HEK293 (cell line): Measurements from ENCODE around the gene HACD3.

Experiments used
- AEBP2 ChIP-seq: fragments of 450-650 bp; formaldehyde crosslinking; IDR thresholded peaks from 2 replicates; pipeline ENCODE4 v1.5.1; 2016; ENCODE audit warnings: missing biosample characterization, missing genetic modification characterization, borderline replicate concordance
- GLIS1 ChIP-seq: fragments of 450-650 bp; formaldehyde crosslinking; IDR thresholded peaks from 2 replicates; pipeline ENCODE4 v1.5.1; 2016; ENCODE audit warnings: missing biosample characterization, missing genetic modification characterization
- HIC1 ChIP-seq: fragments of 450-650 bp; formaldehyde crosslinking; IDR thresholded peaks from 2 replicates; pipeline ENCODE4 v1.5.1; 2016; ENCODE audit warnings: missing biosample characterization, missing genetic modification characterization
- MEIS1 ChIP-seq: sonication (generic); formaldehyde crosslinking; IDR thresholded peaks from 2 replicates; pipeline ENCODE4 v1.8.1; 2022; ENCODE audit warnings: missing genetic modification reagents, mild to moderate bottlenecking, borderline replicate concordance
- OSR2 ChIP-seq: fragments of 450-650 bp; formaldehyde crosslinking; IDR thresholded peaks from 2 replicates; pipeline ENCODE4 v1.5.1; 2016; ENCODE audit warnings: missing biosample characterization, missing genetic modification characterization
- SETDB1 ChIP-seq: IDR thresholded peaks from one replicate; pipeline ENCODE4 v1.6.1; 2017; ENCODE audit warnings: mild to moderate bottlenecking, low read length, moderate library complexity, mixed read lengths; ENCODE audit not compliant: insufficient read length
- SP3 ChIP-seq: fragments of 450-650 bp; formaldehyde crosslinking; IDR thresholded peaks from 2 replicates; pipeline ENCODE4 v1.5.1; 2016; ENCODE audit warnings: missing biosample characterization, missing genetic modification characterization
- YY2 ChIP-seq: fragments of 450-650 bp; formaldehyde crosslinking; IDR thresholded peaks from 2 replicates; pipeline ENCODE4 v1.5.1; 2016; ENCODE audit warnings: missing biosample characterization, missing genetic modification characterization
- ZBTB10 ChIP-seq: fragments of 450-650 bp; formaldehyde crosslinking; IDR thresholded peaks from 2 replicates; pipeline ENCODE4 v1.5.1; 2016; ENCODE audit warnings: missing biosample characterization, missing genetic modification characterization
- ZBTB21 ChIP-seq: fragments of 450-650 bp; formaldehyde crosslinking; IDR thresholded peaks from 2 replicates; pipeline ENCODE4 v1.5.1; 2017; ENCODE audit warnings: missing biosample characterization, missing genetic modification characterization
- ZBTB49 ChIP-seq: fragments of 450-650 bp; formaldehyde crosslinking; IDR thresholded peaks from 2 replicates; pipeline ENCODE4 v1.5.1; 2016; ENCODE audit warnings: missing biosample characterization, missing genetic modification characterization, low read depth
- ZBTB7A ChIP-seq: fragments of 450-650 bp; formaldehyde crosslinking; IDR thresholded peaks from 2 replicates; pipeline ENCODE4 v1.5.1; 2016; ENCODE audit warnings: low read depth, missing biosample characterization, missing genetic modification characterization
- ZFP69B ChIP-seq: fragments of 450-650 bp; formaldehyde crosslinking; IDR thresholded peaks from 2 replicates; pipeline ENCODE4 v1.5.1; 2016; ENCODE audit warnings: missing biosample characterization, missing genetic modification characterization
- ZNF148 ChIP-seq: fragments of 450-650 bp; formaldehyde crosslinking; IDR thresholded peaks from 2 replicates; pipeline ENCODE4 v1.5.0; 2017; ENCODE audit warnings: missing biosample characterization, missing genetic modification characterization, borderline replicate concordance
- ZNF155 ChIP-seq: fragments of 450-650 bp; formaldehyde crosslinking; IDR thresholded peaks from 2 replicates; pipeline ENCODE4 v1.5.1; 2016; ENCODE audit warnings: missing biosample characterization, missing genetic modification characterization
- ZNF239 ChIP-seq: fragments of 450-650 bp; formaldehyde crosslinking; IDR thresholded peaks from 2 replicates; pipeline ENCODE4 v1.5.1; 2016; ENCODE audit warnings: missing biosample characterization, missing genetic modification characterization
- ZNF248 ChIP-seq: fragments of 450-650 bp; formaldehyde crosslinking; IDR thresholded peaks from 2 replicates; pipeline ENCODE4 v1.5.1; 2017; ENCODE audit warnings: missing biosample characterization, missing genetic modification characterization
- ZNF416 ChIP-seq: fragments of 450-650 bp; formaldehyde crosslinking; IDR thresholded peaks from 2 replicates; pipeline ENCODE4 v1.5.1; 2016; ENCODE audit warnings: missing biosample characterization, missing genetic modification characterization
- ZNF510 ChIP-seq: fragments of 450-650 bp; formaldehyde crosslinking; IDR thresholded peaks from 2 replicates; pipeline ENCODE4 v1.5.1; 2018; ENCODE audit warnings: mild to moderate bottlenecking, missing genetic modification characterization, missing biosample characterization; ENCODE audit not compliant: insufficient replicate concordance
- ZNF530 ChIP-seq: fragments of 450-650 bp; formaldehyde crosslinking; IDR thresholded peaks from 2 replicates; pipeline ENCODE4 v1.5.1; 2016; ENCODE audit warnings: low read depth, missing biosample characterization, missing genetic modification characterization
- ZNF624 ChIP-seq: fragments of 450-650 bp; formaldehyde crosslinking; IDR thresholded peaks from 2 replicates; pipeline ENCODE4 v1.5.1; 2017; ENCODE audit warnings: missing biosample characterization, missing genetic modification characterization
- ZNF654 ChIP-seq: fragments of 450-650 bp; formaldehyde crosslinking; IDR thresholded peaks from 2 replicates; pipeline ENCODE4 v1.5.1; 2016; ENCODE audit warnings: low read depth, missing biosample characterization, missing genetic modification characterization
- ZNF692 ChIP-seq: fragments of 450-650 bp; formaldehyde crosslinking; IDR thresholded peaks from 2 replicates; pipeline ENCODE4 v1.5.1; 2016; ENCODE audit warnings: missing biosample characterization, missing genetic modification characterization
- ZNF792 ChIP-seq: fragments of 450-650 bp; formaldehyde crosslinking; IDR thresholded peaks from 2 replicates; pipeline ENCODE4 v1.5.1; 2016; ENCODE audit warnings: missing biosample characterization, missing genetic modification characterization
- ZSCAN30 ChIP-seq: fragments of 450-650 bp; IDR thresholded peaks from 2 replicates; pipeline ENCODE4 v1.5.1; 2018; ENCODE audit warnings: missing biosample characterization, mild to moderate bottlenecking, missing genetic modification characterization, moderate library complexity

HACD3 gene

GRCh38 chr15:65530318-65531111 lies at the start of gene HACD3 (continued):
- TF ChIP-seq ZBTB49 (no peak), ZNF148 (tag by site-specific recombination) (no peak), ZNF510 (no peak), ZBTB21 (tag by site-specific recombination) (0 out of 2 replicates have a peak, but pooled peaks have one; percentile 9), ZNF248 (tag by site-specific recombination) (no peak), HIC1 (tag by site-specific recombination) (no peak), YY2 (tag by site-specific recombination) (peak; percentile 42; the same call in 1 of the 2 replicates), MEIS1 (CRISPR knock-in tag) (no peak), AEBP2 (tag by site-specific recombination) (no peak), SP3 (tag by site-specific recombination) (no peak; the same call in 1 of the 2 replicates), ZBTB7A (peak; percentile 80; the same call in 1 of the 2 replicates), ZNF530 (tag by site-specific recombination) (no peak), ZNF239 (tag by site-specific recombination) (peak; percentile 15; the same call in 1 of the 2 replicates), ZNF792 (tag by site-specific recombination) (peak; percentile 77; the same call in 1 of the 2 replicates), ZNF416 (no peak), GLIS1 (tag by site-specific recombination) (peak; percentile 39; the same call in 1 of the 2 replicates), ZFP69B (tag by site-specific recombination) (peak; percentile 54; the same call in 1 of the 2 replicates), ZNF624 (tag by site-specific recombination) (no peak), ZNF654 (tag by site-specific recombination) (no peak), OSR2 (tag by site-specific recombination) (no peak), ZNF155 (tag by site-specific recombination) (no peak), ZBTB10 (peak; percentile 88), ZNF692 (tag by site-specific recombination) (peak; percentile 88), ZSCAN30 (tag by site-specific recombination) (peak; percentile 67), SETDB1 (no peak)
